ENCODE data around the gene PRELP.

DNA sequence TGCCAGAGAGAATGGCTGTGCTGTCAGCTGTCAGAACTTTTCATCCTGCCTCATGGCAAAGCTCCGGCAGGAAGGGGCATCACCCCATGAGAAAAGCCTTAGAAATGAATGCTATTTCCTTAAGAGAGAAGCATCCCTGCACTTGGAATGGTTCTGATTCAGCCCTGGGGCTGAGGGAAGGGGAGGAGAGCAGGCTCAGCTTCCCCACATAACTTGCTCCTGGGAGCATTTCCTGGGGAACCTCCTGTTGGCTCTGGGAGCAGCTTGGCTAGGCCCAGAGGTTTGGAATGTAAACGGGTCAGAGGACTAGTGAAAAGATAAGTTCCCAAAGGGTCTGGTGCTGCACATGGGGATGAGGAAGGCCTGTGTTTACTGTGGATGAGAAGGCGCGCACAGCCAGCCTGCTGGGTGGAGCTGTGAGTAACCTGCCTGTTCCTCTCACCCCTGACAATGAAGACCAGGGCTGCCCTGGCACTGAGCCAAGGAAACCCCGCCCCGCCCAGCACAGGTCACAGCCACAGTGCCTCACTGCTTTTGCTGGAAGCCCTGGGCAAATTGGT is 5.0 kb downstream of the PRELP start:
- TF ChIP-seq, protein P1, sequence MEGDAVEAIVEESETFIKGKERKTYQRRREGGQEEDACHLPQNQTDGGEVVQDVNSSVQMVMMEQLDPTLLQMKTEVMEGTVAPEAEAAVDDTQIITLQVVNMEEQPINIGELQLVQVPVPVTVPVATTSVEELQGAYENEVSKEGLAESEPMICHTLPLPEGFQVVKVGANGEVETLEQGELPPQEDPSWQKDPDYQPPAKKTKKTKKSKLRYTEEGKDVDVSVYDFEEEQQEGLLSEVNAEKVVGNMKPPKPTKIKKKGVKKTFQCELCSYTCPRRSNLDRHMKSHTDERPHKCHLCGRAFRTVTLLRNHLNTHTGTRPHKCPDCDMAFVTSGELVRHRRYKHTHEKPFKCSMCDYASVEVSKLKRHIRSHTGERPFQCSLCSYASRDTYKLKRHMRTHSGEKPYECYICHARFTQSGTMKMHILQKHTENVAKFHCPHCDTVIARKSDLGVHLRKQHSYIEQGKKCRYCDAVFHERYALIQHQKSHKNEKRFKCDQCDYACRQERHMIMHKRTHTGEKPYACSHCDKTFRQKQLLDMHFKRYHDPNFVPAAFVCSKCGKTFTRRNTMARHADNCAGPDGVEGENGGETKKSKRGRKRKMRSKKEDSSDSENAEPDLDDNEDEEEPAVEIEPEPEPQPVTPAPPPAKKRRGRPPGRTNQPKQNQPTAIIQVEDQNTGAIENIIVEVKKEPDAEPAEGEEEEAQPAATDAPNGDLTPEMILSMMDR (IDR thresholded peaks at IDR 0.05; ENCODE audit: low read depth, low read length) = no peak
- no peak for TF ChIP-seq EZH2phosphoT487 (IDR thresholded peaks at IDR 0.05; ENCODE audit: low read depth)

All from OCI-LY3 (cell line).